ENCODE results near the gene RHBDD3.

Gene RHBDD3

DNA sequence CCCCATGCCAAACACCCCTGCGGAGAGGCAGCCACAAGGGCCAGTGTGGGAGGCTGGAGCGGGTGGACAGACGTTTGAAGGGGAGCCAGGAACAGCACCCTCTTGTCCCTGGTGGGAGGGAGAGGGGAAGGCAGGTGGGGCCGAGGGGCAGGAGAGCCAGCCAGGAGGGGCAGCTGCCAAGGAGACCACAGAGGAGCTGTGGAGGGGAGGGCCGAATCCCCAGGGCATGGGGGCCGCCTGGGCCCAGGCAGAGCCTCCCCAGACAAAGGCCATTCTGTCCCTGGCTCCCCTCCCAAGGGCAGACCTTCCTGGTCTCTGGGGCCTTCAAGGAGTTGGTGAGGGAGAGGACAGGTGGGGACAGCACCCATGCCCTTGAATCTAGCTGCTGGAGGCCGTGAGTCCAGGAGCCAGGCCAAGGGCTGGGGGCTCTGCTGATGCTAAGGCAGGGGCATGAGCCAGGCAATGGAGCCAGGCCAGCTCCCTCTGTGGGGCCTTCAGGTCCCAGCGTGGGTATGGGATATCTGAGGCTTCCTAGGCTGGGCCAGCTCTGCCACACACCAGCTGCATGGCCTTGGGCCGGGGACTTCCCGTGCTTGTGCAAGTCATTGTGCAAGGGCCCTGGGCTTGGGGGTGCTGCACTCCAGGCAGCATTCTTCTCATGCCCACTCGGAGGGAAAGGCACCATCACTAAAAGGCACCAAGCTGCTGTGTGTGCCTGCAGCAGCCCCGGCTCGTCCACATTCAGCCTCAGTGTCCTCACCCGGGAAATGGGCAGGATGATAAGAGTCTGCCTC is 50.7 kb downstream of the RHBDD3 start:
- DNase-seq = no peak

DNA sequence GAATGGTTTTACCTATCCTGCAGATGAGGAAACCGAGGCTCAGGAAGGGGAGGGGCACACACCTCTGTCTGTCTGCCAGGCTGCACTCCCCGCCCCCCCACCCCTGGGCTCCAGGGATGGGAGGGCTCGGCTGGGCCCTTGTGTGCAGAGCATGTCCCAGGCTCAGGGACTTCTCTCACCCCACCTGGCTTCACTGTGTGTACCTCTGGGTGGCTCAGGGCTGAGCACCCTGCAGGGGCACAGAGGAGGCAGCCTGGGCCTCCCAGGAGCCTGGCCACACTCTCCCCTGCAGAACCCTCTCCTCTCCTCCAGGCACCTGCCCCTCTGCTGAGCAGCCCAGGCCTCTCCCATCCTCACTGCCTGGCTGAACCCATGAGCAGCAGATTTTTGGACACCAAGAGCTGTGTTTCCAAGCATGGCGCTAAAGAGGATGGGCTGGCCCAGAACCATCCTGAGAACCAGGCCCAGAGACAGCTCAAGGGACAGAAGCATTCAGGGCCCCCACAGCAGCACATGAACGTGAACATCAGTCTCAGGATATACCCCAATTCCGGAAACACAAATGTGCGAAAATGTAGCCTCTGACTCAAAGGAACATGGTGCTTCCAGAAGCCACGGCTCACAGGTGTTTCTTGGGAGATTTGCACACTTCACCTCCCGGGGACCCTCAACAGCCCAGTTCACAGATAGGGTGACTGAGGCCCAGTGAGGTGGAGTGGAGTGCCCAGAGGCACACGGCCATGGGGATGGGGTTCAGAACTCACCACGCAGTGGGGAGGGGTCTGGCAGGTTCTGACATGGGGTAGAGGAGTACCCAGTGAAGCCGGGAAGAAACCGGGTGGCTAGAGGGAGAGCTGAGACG is 51.5 kb downstream of the RHBDD3 start:
- no peak for DNase-seq

DNA sequence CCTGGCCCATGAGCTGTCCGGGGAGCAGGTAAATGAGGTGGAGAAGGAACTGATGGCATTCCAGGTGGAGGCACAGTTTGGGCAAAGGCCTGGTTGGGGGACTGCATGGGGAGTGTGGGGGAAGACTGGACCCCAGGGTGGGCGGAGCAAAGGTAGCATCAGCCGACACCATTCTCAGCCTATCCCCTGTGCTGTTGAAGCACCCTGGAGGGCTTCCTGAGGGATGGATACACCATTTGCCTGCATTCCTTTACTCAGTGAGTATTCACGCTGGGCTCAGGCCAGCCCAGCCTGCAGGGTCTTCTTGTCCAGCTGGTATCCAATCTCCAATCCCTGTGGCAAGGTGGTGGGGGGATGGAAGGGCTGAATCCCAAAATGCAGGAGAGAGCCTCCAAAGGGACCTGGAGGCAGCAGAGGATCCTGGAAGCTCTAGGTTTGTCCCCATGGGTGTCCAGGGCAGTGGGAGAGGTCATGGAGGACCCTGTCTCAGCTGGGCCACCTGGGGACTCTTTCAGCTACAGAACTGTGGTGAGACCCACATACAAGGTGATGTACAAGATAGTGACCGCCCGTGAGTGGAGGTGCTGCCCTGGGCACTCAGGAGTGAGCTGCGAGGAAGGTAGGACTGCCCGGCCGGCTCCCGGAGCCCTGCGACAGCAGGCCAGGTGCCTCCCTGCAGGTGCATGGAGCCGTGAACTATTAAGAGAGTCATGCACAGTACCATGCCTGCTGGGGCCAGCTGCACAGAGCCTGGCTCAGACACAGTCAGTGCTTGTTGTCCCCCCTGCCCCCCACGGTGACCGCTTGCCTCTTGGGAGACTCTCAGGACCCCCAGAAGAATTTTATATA is 52.5 kb downstream of the RHBDD3 start:
- no peak for DNase-seq

DNA sequence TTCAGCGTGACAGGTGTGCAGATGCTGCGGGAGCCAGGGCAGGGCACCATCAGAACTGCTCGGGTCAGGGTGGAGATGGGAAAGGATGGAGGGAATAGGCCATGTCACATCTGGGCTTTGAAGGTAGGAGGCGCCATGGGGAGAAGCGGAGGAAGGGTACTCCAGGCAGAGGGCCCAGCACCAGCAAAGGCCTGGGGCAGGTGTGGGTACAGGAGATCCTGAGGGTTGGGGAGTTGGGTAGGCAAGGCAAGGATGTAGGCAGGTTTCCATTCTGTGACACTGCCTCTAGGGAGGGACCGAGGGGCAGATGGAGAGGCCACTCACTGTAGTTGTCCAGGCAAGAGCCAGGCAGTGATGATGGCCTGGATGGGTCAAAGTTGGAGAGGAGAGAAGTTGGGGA is 53.5 kb downstream of the RHBDD3 start:
- no peak for DNase-seq

GRCh38 chr22:29213493-29213892 is 54.3 kb downstream of the RHBDD3 start:
- DNase-seq = no peak

- no peak for DNase-seq
Measured at GRCh38 chr22:29212743-29213142, 55.0 kb downstream of the RHBDD3 start.

GRCh38 chr22:29211466-29211865 is 56.3 kb downstream of the RHBDD3 start:
- no peak for DNase-seq

- no peak for DNase-seq
Measured at GRCh38 chr22:29211066-29211465, 56.7 kb downstream of the RHBDD3 start.
